ENCODE results near the gene RHBDD1.

Gene RHBDD1

GRCh38 chr2:226797289-226797988, 38.4 kb upstream of the RHBDD1 start:
- Histone ChIP-seq H3K9me3 (ENCODE audit: severe bottlenecking) (no peaks in the 10 kb centered on the region), H3K4me3 (ENCODE audit: severe bottlenecking) (peak overlapping the region; percentile 63), H3K27ac (ENCODE audit: poor library complexity, severe bottlenecking) (peak overlapping the region; percentile 93), H3K27me3 (ENCODE audit: insufficient read depth, poor library complexity, severe bottlenecking) (no peaks in the 10 kb centered on the region), H3K4me1 (ENCODE audit: insufficient read depth, poor library complexity, severe bottlenecking) (peaks cover 6% of the 10 kb centered on the region), H3K36me3 (ENCODE audit: low read depth) (peaks cover 52% of the 10 kb centered on the region)
- ATAC-seq (ENCODE audit: low read depth) (no peak), DNase-seq (ENCODE audit: low spot score) (peak; percentile 68)
- TF ChIP-seq CTCF (IDR thresholded peaks at IDR 0.05; ENCODE audit: poor library complexity, severe bottlenecking) = no peak

- Histone ChIP-seq H3K4me3 (ENCODE audit: severe bottlenecking) (peak overlapping the region; percentile 63), H3K9me3 (ENCODE audit: severe bottlenecking) (no peaks in the 10 kb centered on the region), H3K4me1 (ENCODE audit: insufficient read depth, poor library complexity, severe bottlenecking) (peaks cover 8% of the 10 kb centered on the region), H3K27me3 (ENCODE audit: insufficient read depth, poor library complexity, severe bottlenecking) (no peaks in the 10 kb centered on the region), H3K27ac (ENCODE audit: poor library complexity, severe bottlenecking) (peak overlapping the region; percentile 93), H3K36me3 (ENCODE audit: low read depth) (peaks cover 46% of the 10 kb centered on the region)
- ATAC-seq (ENCODE audit: low read depth) (no peak), DNase-seq (ENCODE audit: low spot score) (peak; percentile 49)
- no peak for TF ChIP-seq CTCF (IDR thresholded peaks at IDR 0.05; ENCODE audit: poor library complexity, severe bottlenecking)
Observed at GRCh38 chr2:226797989-226798421, 37.8 kb upstream of the RHBDD1 start.

GRCh38 chr2:226798422-226799210, 37.2 kb upstream of the RHBDD1 start:
- Histone ChIP-seq H3K4me1 (ENCODE audit: insufficient read depth, poor library complexity, severe bottlenecking) (peaks cover 8% of the 10 kb centered on the region), H3K9me3 (ENCODE audit: severe bottlenecking) (no peaks in the 10 kb centered on the region), H3K27ac (ENCODE audit: poor library complexity, severe bottlenecking) (peak overlapping the region; percentile 93), H3K27me3 (ENCODE audit: insufficient read depth, poor library complexity, severe bottlenecking) (no peaks in the 10 kb centered on the region), H3K36me3 (ENCODE audit: low read depth) (peaks cover 40% of the 10 kb centered on the region), H3K4me3 (ENCODE audit: severe bottlenecking) (peak overlapping the region; percentile 63)
- peak; percentile 40 for TF ChIP-seq CTCF (IDR thresholded peaks at IDR 0.05; ENCODE audit: poor library complexity, severe bottlenecking)
- ATAC-seq (ENCODE audit: low read depth) (0 out of 3 replicates have a peak, but pooled peaks have one; percentile 5), DNase-seq (ENCODE audit: low spot score) (peak; percentile 55)

- no peaks in the 10 kb centered on the region for H3K27me3 ChIP-seq (ENCODE audit: insufficient read depth, poor library complexity, severe bottlenecking)
- no peaks in the 10 kb centered on the region for H3K9me3 ChIP-seq (ENCODE audit: severe bottlenecking)
- DNase-seq (ENCODE audit: low spot score) (peak; percentile 61), ATAC-seq (ENCODE audit: low read depth) (peak; percentile 11)
- peaks cover 8% of the 10 kb centered on the region for H3K4me1 ChIP-seq (ENCODE audit: insufficient read depth, poor library complexity, severe bottlenecking)
- peak within 1 kb of the TSS; percentile 93 for H3K27ac ChIP-seq (ENCODE audit: poor library complexity, severe bottlenecking)
- peak; percentile 90 for TF ChIP-seq CTCF (IDR thresholded peaks at IDR 0.05; ENCODE audit: poor library complexity, severe bottlenecking)
- H3K4me3 ChIP-seq (ENCODE audit: severe bottlenecking) = peak within 1 kb of the TSS; percentile 63
- peaks cover 33% of the 10 kb centered on the region for H3K36me3 ChIP-seq (ENCODE audit: low read depth)
Observed at GRCh38 chr2:226799211-226799975, 36.5 kb upstream of the RHBDD1 start, which contains the start of gene IRS1. TSS of gene IRS1 (minus strand) at chr2:226799820. CDS start at chr2:226798738, 1,082 bp downstream.

Measured in RWPE2 (cell line).